ENCODE measurements around the gene PRDM16.

DNA sequence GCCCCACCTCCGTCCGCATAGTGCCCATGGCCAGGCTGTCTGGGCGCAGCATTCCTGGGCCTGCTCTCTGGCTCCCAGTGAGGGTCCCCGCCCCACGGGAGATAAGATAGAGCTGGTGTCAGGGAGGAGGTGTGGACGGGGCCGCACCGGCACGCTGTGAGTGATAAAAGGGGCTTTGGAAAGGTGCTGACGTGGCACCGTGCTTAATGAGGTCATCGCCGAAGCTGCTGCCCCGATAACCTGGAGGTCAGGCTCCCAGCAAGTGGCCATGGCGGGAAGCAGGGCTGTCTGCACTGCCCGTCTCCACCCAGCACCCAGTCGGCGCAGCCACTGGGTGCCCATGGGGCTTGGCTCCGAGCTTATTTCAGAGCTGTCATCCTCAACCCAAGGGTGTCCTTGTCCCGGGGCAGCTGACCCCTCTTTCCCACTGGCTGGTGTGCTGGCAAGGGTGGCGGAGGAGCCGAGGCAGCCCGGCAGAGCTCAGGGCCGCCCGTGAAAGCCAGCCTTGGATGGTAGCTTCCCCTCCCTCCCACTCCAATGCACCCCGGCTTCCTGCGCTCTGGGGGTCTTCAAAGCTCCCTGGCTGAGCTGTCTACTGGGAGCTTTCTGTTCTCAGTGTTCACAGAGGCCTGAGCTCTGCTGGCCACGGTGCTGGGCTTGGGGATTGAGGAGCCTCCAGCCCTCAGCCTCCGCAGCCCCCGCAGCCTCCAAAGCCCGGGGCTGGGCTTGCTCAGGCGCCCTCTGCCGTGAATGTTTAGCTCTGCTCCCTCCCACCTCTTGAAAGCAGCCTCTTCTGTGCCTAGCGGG is 280.4 kb downstream of the PRDM16 start:
- TF ChIP-seq, protein P1, sequence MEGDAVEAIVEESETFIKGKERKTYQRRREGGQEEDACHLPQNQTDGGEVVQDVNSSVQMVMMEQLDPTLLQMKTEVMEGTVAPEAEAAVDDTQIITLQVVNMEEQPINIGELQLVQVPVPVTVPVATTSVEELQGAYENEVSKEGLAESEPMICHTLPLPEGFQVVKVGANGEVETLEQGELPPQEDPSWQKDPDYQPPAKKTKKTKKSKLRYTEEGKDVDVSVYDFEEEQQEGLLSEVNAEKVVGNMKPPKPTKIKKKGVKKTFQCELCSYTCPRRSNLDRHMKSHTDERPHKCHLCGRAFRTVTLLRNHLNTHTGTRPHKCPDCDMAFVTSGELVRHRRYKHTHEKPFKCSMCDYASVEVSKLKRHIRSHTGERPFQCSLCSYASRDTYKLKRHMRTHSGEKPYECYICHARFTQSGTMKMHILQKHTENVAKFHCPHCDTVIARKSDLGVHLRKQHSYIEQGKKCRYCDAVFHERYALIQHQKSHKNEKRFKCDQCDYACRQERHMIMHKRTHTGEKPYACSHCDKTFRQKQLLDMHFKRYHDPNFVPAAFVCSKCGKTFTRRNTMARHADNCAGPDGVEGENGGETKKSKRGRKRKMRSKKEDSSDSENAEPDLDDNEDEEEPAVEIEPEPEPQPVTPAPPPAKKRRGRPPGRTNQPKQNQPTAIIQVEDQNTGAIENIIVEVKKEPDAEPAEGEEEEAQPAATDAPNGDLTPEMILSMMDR (IDR thresholded peaks at IDR 0.05): no peak
- no peak for TF ChIP-seq POLR2A (IDR thresholded peaks at IDR 0.05)
